GM12878 (cell line): ENCODE measurements around the gene CDH2. TPM values are rescaled to one million over a fixed set of nuclear protein-coding genes. Genes with fewer than 3 reads are reported as not detected.

Experiments used
- ATAC-seq: fragments of 200-7000 bp; cut with Tn5 transposase; 3 replicates; pipeline ENCODE4 v1.9.1; 2020; ENCODE audit warnings: mild to moderate bottlenecking, moderate library complexity
- BruUV-seq: library from RNA; stranded (reverse); fragments of 400-500 nt; replicated peaks from 2 replicates; lab custom pipeline; 2021; lab: Mats Ljungman, UMichigan
- CTCF ChIA-PET: fragments of 300-600 bp; sonication (Branson Sonifier 250); formaldehyde crosslinking; extraction: SDS; loops from one replicate; lab custom pipeline; 2021; ENCODE audit warnings: inconsistent platforms; lab: Yijun Ruan, JAX
- POLR2A ChIA-PET: fragments of 350-600 bp; formaldehyde crosslinking; extraction: SDS; loops from one replicate; lab custom pipeline; 2021; ENCODE audit warnings: inconsistent platforms; lab: Charles Lee
- RAD21 ChIA-PET: fragments of 300-600 bp; sonication (Branson Sonifier 250); formaldehyde crosslinking; loops from one replicate; lab custom pipeline; 2023; ENCODE audit warnings: antibody characterized with exemption; ENCODE audit not compliant: unreplicated experiment; lab: Charles Lee
- SMC1A ChIA-PET: fragments of 300-600 bp; sonication (Branson Sonifier 250); formaldehyde crosslinking; loops from one replicate; lab custom pipeline; 2023; ENCODE audit not compliant: unreplicated experiment, uncharacterized antibody; lab: Charles Lee
- DNase-seq: peaks from one replicate; pipeline ENCODE4 v3.0.0-alpha.2; 2011; ENCODE audit warnings: low read depth, low spot score
- FAIRE-seq: peaks from 3 replicates; lab custom pipeline; 2011; peaks lifted over from hg19 to GRCh38; lab: Jason Lieb, UNC
- H2AFZ ChIP-seq: 2 replicates; pipeline ENCODE4 v1.6.0; 2011; ENCODE audit warnings: low read depth, low read length, control low read depth; ENCODE audit not compliant: control insufficient read depth
- H3K27ac ChIP-seq: 2 replicates; pipeline ENCODE4 v1.5.1; 2011; ENCODE audit warnings: control low read depth; ENCODE audit not compliant: control insufficient read depth, insufficient read depth
- H3K27me3 ChIP-seq, 2 experiments: replicated peaks in 1 of 2; 2 replicates each; pipeline versions ENCODE4 v1.6.0 to v1.6.1; 2011; ENCODE audit warnings: low read length in 1 of 2; ENCODE audit not compliant: control insufficient read depth in 2 of 2, insufficient read depth in 2 of 2
- H3K36me3 ChIP-seq, 2 experiments: 2 replicates each; pipeline ENCODE4 v1.5.1; 2011; ENCODE audit warnings: low read length in 1 of 2; ENCODE audit not compliant: control insufficient read depth in 2 of 2, insufficient read depth in 2 of 2
- H3K4me1 ChIP-seq: 2 replicates; pipeline ENCODE4 v1.6.1; 2011; ENCODE audit warnings: mild to moderate bottlenecking, low read length, moderate library complexity, mixed read lengths; ENCODE audit not compliant: control insufficient read depth, insufficient read depth
- H3K4me2 ChIP-seq: 2 replicates; pipeline ENCODE4 v1.6.0; 2011; ENCODE audit warnings: control low read depth; ENCODE audit not compliant: control insufficient read depth, insufficient read depth
- H3K4me3 ChIP-seq: fragments of 200-600 bp; sonication (generic); 2 replicates; pipeline ENCODE4 v1.5.1; 2016
- H3K79me2 ChIP-seq: 2 replicates; pipeline ENCODE4 v1.6.0; 2011; ENCODE audit warnings: low read length; ENCODE audit not compliant: control insufficient read depth, insufficient read depth
- H3K9ac ChIP-seq: 2 replicates; pipeline ENCODE4 v1.8.0; 2011; ENCODE audit warnings: low read length, control low read depth, mixed read lengths; ENCODE audit not compliant: control insufficient read depth, insufficient read depth
- H3K9me3 ChIP-seq: replicated peaks from 3 replicates; pipeline ENCODE4 v1.5.1; 2011; ENCODE audit warnings: mild to moderate bottlenecking, low read length; ENCODE audit not compliant: control insufficient read depth, insufficient read depth
- H4K20me1 ChIP-seq: 2 replicates; pipeline ENCODE4 v1.6.0; 2011; ENCODE audit not compliant: control insufficient read depth, insufficient read depth
- ATF3 ChIP-seq: IDR thresholded peaks from 2 replicates; pipeline ENCODE4 v1.6.1; 2011; ENCODE audit warnings: low read depth, mild to moderate bottlenecking, low read length, moderate library complexity, borderline replicate concordance; ENCODE audit errors: extremely low read depth
- ATF7 ChIP-seq: fragments of 450-650 bp; IDR thresholded peaks from 2 replicates; pipeline ENCODE4 v1.6.1; 2016; ENCODE audit warnings: low read depth, mild to moderate bottlenecking
- IKZF1 ChIP-seq: fragments of 450-650 bp; conservative IDR thresholded peaks from 2 replicates; pipeline ENCODE4 v1.6.1; 2017; ENCODE audit warnings: antibody characterized with exemption, mild to moderate bottlenecking
- MTA2 ChIP-seq: fragments of 450-650 bp; IDR thresholded peaks from 2 replicates; pipeline ENCODE4 v1.6.1; 2016; ENCODE audit warnings: low read depth, mild to moderate bottlenecking, moderate library complexity
- ZBTB40 ChIP-seq: fragments of 450-650 bp; IDR thresholded peaks from 2 replicates; pipeline ENCODE4 v1.6.1; 2016; ENCODE audit warnings: mild to moderate bottlenecking, moderate library complexity, borderline replicate concordance
- ZNF207 ChIP-seq: fragments of 450-650 bp; IDR thresholded peaks from 2 replicates; pipeline ENCODE4 v1.6.1; 2014; ENCODE audit warnings: antibody characterized with exemption, mild to moderate bottlenecking, borderline replicate concordance
- ZNF384 ChIP-seq: IDR thresholded peaks from 2 replicates; pipeline ENCODE4 v1.6.1; 2012; ENCODE audit warnings: low read depth, mild to moderate bottlenecking, low read length, improper control_type of control experiment, borderline replicate concordance
- in situ Hi-C: fragments of 300-500 bp; cut with MboI; formaldehyde crosslinking; loops from 9 replicates; pipeline ENCODE4 v1.14.3; 2018; ENCODE audit warnings: mixed read lengths
- intact Hi-C: fragments of 100-400 bp; cut with micrococcal nuclease; formaldehyde crosslinking; loops from one replicate; pipeline ENCODE4 v1.14.2; 2022; ENCODE audit not compliant: unreplicated experiment
- polyA plus RNA-seq, 11 experiments: library from polyadenylated mRNA; depleted of rRNA in 4 of 11; unstranded in 6 of 11; stranded (reverse) in 5 of 11; fragments of >200 nt; fragmentation: Nextera tagmentation in 4 of 11; fragmentation: Illumina TruSeq in 1 of 11; extraction: Ambion mirVana in 4 of 11; extraction: Trizol in 1 of 11; gene quantifications; 1 replicate in 1 of 11; 2 replicates in 10 of 11; pipeline versions ENCODE4 v1.2.1 to v1.2.3, GENCODE V29; 2011 to 2016; ENCODE audit warnings: inconsistent platforms in 2 of 11, missing spikeins in 2 of 11, low read depth in 1 of 11
- total RNA-seq, 4 experiments: library from RNA; depleted of rRNA in 3 of 4; stranded (reverse); fragments of >200 nt in 3 of 4; fragmentation: Illumina TruSeq in 1 of 4; extraction: Trizol in 1 of 4; gene quantifications; 2 replicates each; pipeline versions ENCODE4 v1.2.1 to v1.2.3, GENCODE V29; 2013 to 2021
- TF ChIP-seq, protein P1 (sequence below): fragments of 450-650 bp; IDR thresholded peaks from 2 replicates; pipeline ENCODE4 v1.6.1; 2017; ENCODE audit warnings: mild to moderate bottlenecking, moderate library complexity
- TF ChIP-seq, protein P2 (sequence below): IDR thresholded peaks from 2 replicates; pipeline ENCODE4 v1.6.1; 2012; ENCODE audit warnings: low read depth, low read length, improper control_type of control experiment

The CDH2 gene
- total and polyA plus RNA-seq, 10 of the 15 experiments (the other 5 are each of a cell fraction or from before 2014, with no cell fraction given): 0.01 to 0.25 (median 0.06) TPM; not detected in 4

DNA sequence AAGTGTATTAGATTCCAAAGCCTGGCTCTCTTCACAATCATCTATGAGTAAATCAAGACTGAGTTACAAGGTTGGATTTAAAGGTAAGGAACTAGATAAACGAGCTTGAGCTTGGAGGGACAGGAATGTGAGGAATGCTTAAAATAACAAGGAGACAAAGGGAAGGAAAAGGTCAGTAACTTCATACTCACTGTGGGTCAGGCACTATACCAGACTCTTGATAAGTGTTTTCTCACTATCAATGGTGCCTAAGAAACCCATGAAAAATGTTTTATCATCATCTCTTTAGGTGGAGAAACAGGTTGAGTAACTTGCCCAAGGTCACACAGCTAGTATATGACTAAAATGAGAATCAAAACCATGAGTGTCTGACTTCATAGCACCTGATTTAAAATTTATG is 212.1 kb downstream of the CDH2 start (continued):
- TF ChIP-seq ZBTB40: no peak
- TF ChIP-seq, protein P1, sequence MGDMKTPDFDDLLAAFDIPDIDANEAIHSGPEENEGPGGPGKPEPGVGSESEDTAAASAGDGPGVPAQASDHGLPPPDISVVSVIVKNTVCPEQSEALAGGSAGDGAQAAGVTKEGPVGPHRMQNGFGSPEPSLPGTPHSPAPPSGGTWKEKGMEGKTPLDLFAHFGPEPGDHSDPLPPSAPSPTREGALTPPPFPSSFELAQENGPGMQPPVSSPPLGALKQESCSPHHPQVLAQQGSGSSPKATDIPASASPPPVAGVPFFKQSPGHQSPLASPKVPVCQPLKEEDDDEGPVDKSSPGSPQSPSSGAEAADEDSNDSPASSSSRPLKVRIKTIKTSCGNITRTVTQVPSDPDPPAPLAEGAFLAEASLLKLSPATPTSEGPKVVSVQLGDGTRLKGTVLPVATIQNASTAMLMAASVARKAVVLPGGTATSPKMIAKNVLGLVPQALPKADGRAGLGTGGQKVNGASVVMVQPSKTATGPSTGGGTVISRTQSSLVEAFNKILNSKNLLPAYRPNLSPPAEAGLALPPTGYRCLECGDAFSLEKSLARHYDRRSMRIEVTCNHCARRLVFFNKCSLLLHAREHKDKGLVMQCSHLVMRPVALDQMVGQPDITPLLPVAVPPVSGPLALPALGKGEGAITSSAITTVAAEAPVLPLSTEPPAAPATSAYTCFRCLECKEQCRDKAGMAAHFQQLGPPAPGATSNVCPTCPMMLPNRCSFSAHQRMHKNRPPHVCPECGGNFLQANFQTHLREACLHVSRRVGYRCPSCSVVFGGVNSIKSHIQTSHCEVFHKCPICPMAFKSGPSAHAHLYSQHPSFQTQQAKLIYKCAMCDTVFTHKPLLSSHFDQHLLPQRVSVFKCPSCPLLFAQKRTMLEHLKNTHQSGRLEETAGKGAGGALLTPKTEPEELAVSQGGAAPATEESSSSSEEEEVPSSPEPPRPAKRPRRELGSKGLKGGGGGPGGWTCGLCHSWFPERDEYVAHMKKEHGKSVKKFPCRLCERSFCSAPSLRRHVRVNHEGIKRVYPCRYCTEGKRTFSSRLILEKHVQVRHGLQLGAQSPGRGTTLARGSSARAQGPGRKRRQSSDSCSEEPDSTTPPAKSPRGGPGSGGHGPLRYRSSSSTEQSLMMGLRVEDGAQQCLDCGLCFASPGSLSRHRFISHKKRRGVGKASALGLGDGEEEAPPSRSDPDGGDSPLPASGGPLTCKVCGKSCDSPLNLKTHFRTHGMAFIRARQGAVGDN: no peak
- TF ChIP-seq ZNF207: no peak

DNA sequence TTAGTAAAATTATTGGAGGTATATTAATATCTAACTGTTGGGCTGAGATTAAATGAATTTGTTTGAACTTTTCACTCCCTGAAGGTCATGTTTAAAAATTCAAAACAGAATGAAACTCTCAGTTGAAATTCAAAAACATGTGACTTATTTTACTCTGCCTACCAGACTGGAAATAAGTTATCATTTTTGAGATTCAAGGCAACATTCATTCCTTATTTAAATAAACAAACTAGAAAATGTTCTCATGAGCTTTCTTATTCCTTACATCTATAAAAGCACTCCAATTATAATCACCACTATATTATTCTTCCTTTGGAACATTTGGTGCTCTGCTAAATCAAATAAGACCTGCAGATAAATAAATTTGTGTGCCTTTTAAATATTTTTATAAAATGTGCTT is 217.8 kb downstream of the CDH2 start:
- TF ChIP-seq ATF7 (no peak), ATF3 (no peak), ZNF384 (no peak), IKZF1 (no peak), MTA2 (no peak)
- TF ChIP-seq, protein P2, sequence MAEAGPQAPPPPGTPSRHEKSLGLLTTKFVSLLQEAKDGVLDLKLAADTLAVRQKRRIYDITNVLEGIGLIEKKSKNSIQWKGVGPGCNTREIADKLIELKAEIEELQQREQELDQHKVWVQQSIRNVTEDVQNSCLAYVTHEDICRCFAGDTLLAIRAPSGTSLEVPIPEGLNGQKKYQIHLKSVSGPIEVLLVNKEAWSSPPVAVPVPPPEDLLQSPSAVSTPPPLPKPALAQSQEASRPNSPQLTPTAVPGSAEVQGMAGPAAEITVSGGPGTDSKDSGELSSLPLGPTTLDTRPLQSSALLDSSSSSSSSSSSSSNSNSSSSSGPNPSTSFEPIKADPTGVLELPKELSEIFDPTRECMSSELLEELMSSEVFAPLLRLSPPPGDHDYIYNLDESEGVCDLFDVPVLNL: no peak
- no peak overlapping the region for H2AFZ ChIP-seq
- no peaks in the 10 kb centered on the region for H3K4me1 ChIP-seq
- H3K9me3 ChIP-seq: no peaks in the 10 kb centered on the region
- H3K4me3 ChIP-seq: no peak overlapping the region
- no peak for FAIRE-seq
- BruUV-seq: no TSS peak
- no peaks in the 10 kb centered on the region for H3K36me3 ChIP-seq
- no peaks in the 10 kb centered on the region for H3K79me2 ChIP-seq
- H3K27ac ChIP-seq: no peak overlapping the region
- H3K4me2 ChIP-seq: no peak overlapping the region
- H4K20me1 ChIP-seq: no peaks in the 10 kb centered on the region
- ChIA-PET POLR2A (no interaction called here), CTCF (no interaction called here), SMC1A (no interaction called here), RAD21 (no interaction called here)
- no peak for DNase-seq
- H3K27me3 ChIP-seq: no peaks in the 10 kb centered on the region
- no peak overlapping the region for H3K9ac ChIP-seq
- ATAC-seq: no peak
- intact Hi-C loops (no loop called here), in situ Hi-C loops (no loop called here)
